ENCODE data around the gene DHRS3. TPM values are rescaled to one million over a fixed set of nuclear protein-coding genes. Genes with fewer than 3 reads are reported as not detected.

Gene DHRS3
- total and polyA plus RNA-seq, 2 donors (not counting 3 experiments of a cell fraction or from before 2014, with no cell fraction given), result 54.3 to 75.2 TPM

DNA sequence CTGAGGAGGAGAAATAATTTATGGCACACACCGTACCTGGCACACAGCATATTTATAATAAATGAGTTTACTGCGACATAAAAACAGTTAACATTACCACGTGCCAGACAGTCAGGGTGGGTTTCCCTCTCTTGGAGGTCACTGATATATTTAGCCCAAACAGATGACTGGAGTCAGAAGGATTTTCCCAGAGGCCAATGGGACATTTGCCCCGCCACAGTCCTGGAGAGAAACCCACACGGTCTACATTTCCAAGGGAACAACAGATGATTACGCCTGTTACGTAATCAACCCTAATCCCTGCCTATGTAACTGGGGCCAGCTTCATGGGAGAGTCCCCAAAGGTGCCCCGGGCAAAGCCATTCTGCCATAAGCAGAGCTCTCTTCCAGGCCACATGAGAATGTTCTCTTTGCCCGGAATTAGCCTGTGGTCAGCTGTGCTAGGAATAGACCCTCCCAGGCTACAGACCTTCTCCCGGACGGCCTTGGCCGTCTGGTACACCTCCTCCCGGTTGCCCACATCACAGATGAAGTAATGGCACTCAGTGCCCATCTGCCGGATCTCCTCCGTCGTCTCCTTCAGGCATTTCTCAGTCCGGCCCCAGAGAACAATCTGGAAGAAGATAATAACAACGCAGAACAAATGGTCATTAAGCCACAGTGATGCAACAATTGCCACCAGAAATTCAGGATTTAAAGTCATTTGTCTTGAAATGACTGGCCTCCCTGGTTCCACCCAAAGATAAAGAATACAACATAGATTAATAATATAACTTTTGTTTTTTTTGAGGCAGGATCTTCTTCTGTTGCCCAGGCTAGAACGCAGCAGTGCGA, 37.7 kb downstream of the DHRS3 start:
- H3K79me2 ChIP-seq (ENCODE audit: control insufficient read depth, insufficient read depth, low read length), result no peaks in the 10 kb centered on the region
- FAIRE-seq (no peak), DNase-seq (ENCODE audit: low read depth, low spot score) (no peak)
- no peak overlapping the region for H3K9ac ChIP-seq (replicated peaks; ENCODE audit: extremely low read depth, insufficient read depth, low read length)
- no peaks in the 10 kb centered on the region for H3K4me1 ChIP-seq (ENCODE audit: control insufficient read depth, extremely low read depth, insufficient read depth, low read length)
- no TSS peak for BruUV-seq (replicated peaks)
- ChIA-PET CTCF (no interaction called here), POLR2A (no interaction called here)
- no peak overlapping the region for H2AFZ ChIP-seq (ENCODE audit: low read depth, low read length)
- intact Hi-C loops (cut with micrococcal nuclease) (no loop called here), dilution Hi-C loops (cut with MboI; ENCODE audit: extremely low pct_ligation_motif_present, low sequenced_read_pairs) (no loop called here)
- no peak overlapping the region for H3K4me3 ChIP-seq (replicated peaks in 1 of 3; ENCODE audit: insufficient read depth in 1 of 3, low read depth in 1 of 3, low read length in 3 of 3)
- no peaks in the 10 kb centered on the region for H3K9me3 ChIP-seq (replicated peaks; ENCODE audit: control insufficient read depth, insufficient read depth, low read length)
- H4K20me1 ChIP-seq (replicated peaks; ENCODE audit: control insufficient read depth, extremely low read depth, insufficient read depth, low read length), result no peaks in the 10 kb centered on the region
- H3K27me3 ChIP-seq (ENCODE audit: control insufficient read depth in 2 of 2, insufficient read depth in 2 of 2, low read length in 2 of 2), result no peaks in the 10 kb centered on the region
- no peak overlapping the region for H3K4me2 ChIP-seq (ENCODE audit: insufficient read depth, low read length)
- no peaks in the 10 kb centered on the region for H3K9me1 ChIP-seq (replicated peaks; ENCODE audit: control insufficient read depth, extremely low read depth, insufficient read depth, low read length)
- H3K27ac ChIP-seq (ENCODE audit: insufficient read depth, low read depth, low read length), result no peak overlapping the region
- H3K36me3 ChIP-seq (ENCODE audit: control insufficient read depth in 2 of 2, extremely low read depth in 1 of 2, insufficient read depth in 2 of 2, low read length in 2 of 2), result peaks cover 2 to 23% of the 10 kb centered on the region in 2 experiments
- TF ChIP-seq MAX (IDR thresholded peaks at IDR 0.05; ENCODE audit: insufficient read depth, insufficient read length), result no peak
- no peak for TF ChIP-seq POLR2A (IDR thresholded peaks at IDR 0.05; ENCODE audit: low read depth, low read length)
- TF ChIP-seq POLR2AphosphoS5 (IDR thresholded peaks at IDR 0.05; ENCODE audit: insufficient read depth, low read depth, low read length), result no peak
- TF ChIP-seq JUN (IDR thresholded peaks at IDR 0.05; ENCODE audit: borderline replicate concordance, insufficient read depth, insufficient read length, low read depth), result no peak
- TF ChIP-seq FOS (IDR thresholded peaks at IDR 0.05; ENCODE audit: borderline replicate concordance, insufficient read depth, low read length), result no peak
- TF ChIP-seq EZH2 (IDR thresholded peaks at IDR 0.05; ENCODE audit: borderline replicate concordance, low read depth, low read length, severe bottlenecking), result no peak
- no peak for TF ChIP-seq GATA2 (IDR thresholded peaks at IDR 0.05; ENCODE audit: insufficient read depth, insufficient read length, low read depth, low read length)
- TF ChIP-seq, protein P1, sequence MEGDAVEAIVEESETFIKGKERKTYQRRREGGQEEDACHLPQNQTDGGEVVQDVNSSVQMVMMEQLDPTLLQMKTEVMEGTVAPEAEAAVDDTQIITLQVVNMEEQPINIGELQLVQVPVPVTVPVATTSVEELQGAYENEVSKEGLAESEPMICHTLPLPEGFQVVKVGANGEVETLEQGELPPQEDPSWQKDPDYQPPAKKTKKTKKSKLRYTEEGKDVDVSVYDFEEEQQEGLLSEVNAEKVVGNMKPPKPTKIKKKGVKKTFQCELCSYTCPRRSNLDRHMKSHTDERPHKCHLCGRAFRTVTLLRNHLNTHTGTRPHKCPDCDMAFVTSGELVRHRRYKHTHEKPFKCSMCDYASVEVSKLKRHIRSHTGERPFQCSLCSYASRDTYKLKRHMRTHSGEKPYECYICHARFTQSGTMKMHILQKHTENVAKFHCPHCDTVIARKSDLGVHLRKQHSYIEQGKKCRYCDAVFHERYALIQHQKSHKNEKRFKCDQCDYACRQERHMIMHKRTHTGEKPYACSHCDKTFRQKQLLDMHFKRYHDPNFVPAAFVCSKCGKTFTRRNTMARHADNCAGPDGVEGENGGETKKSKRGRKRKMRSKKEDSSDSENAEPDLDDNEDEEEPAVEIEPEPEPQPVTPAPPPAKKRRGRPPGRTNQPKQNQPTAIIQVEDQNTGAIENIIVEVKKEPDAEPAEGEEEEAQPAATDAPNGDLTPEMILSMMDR (IDR thresholded peaks at IDR 0.05; ENCODE audit: extremely low read depth in 1 of 2, insufficient read depth in 1 of 2, low read depth in 1 of 2, low read length in 2 of 2), result no peak
- TF ChIP-seq MYC (IDR thresholded peaks at IDR 0.05; ENCODE audit: low read depth, low read length), result no peak
